Measurements from ENCODE around the gene TLL1.

GRCh38 chr4:165909947-165910346 is 36.9 kb downstream of the TLL1 start:
- TF ChIP-seq CTCF (conservative IDR thresholded peaks at IDR 0.05) = no peak
- TF ChIP-seq EZH2 (IDR thresholded peaks at IDR 0.05; ENCODE audit: low read depth) = no peak

Measured in PC-9 (cell line).